Amniotic stem cell (primary cell): ENCODE measurements around the gene PRM2.

ENCODE experiments used
- DNase-seq: peaks from one replicate; lab custom pipeline; 2025; lab: John Stamatoyannopoulos, UW

Gene PRM2, protein sequence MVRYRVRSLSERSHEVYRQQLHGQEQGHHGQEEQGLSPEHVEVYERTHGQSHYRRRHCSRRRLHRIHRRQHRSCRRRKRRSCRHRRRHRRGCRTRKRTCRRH

DNA sequence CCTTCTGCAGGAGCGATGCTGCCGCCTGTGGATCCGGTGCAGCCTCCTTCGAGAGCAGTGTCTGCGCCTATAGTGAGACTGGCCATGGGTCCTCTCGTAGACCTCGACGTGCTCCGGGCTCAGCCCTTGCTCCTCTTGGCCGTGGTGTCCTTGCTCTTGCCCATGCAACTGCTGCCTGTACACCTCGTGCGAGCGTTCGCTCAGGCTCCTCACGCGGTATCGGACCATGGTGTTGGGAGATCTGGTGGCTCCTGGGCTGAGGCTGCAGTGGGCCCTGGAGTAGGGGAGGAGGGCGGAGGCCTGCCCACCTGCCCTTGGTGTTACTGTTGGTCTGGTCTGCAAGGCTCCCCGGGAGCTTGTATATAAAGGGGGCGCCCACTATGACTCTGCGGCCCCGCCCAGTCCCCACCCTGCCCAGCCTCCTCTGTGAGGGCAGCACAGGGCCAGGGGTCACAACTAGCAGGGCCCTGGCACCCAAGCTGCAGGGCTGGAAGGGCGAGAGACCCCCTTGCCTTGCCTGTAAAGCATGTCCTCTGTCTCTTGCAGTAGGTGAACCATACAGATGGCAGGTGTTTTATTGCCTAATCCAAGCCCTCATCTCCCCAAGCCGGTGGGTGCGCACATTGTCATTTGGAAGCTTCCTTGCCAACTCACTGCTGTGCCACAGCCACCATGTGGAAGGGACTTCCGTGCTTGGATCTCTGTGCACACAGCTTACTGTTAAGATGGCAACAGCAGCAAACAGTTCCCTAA is at the start of gene PRM2:
PRM2 (minus strand) TSS at position 338 of the 753 bp plus-strand sequence; CDS start at position 228, 110 bp downstream.
- DNase-seq, result no peak

DNA sequence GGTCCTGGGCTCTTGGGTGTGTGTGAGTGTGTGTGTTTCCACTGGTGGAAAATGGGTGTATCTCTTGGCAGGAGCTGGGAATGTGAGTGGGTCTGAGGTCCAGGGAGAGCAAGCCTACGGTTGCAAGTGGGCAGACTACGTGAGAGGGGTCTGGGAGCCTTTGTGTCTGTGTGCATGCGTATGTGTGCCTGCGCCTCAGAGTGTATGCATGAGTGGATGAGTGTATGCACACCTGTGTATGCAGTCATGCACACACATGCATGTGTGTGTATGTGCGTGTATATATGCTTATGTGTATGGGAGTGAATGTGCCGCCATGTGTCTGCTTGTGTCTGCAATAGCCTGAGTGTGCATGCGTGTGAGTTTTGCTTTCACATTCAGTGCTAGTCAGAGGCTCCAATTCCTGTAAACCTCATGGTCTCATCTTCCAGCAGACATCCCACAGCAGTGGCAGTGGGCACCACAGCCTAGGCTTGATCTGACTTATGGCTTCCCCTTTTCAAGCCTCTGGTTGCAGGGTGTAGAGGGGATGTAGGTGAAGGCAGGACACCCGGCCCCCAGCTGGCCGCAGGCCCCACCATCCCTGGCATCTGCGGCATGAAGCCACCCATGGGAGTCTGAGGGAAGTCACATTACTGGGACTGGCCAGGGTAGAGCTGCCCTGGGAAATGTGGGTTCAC is 49.3 kb upstream of the PRM2 start:
- DNase-seq, result no peak

- DNase-seq, result no peak
Measured at GRCh38 chr16:11323551-11324336, 47.5 kb upstream of the PRM2 start.

DNA sequence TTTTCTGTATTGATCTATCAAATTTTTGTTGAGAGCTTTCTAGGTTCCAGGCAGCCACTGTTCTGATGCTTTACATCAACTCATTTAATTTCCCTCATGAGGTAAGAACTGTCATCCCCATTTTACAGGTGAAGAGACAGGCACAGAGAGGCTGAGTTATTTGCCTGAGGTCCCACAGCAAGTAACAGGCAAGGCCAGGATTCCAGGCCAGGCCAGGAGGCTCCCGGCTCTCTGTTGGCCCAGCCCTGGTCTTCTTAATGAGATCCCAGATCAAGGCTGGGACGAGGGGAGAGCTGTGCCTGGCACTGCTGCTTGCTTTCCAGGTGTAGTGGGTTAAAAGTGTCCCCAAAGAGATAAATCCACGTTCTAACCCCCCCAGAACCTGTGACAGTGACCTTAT is 46.5 kb upstream of the PRM2 start:
- DNase-seq, result no peak

DNA sequence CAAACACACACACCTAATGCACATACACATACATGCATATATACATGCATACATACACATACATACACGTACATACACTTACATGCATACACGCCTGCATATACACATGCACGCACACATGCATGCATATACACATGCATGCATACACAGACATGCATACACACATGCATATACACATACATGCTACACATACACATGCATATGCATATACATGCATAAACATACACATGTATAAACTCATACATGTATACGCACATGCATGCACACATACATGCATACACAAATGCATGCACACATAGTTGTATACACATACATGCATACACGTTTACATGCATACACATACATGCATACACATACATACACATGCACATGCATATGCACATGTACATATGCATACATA is 45.4 kb upstream of the PRM2 start:
- no peak for DNase-seq

DNA sequence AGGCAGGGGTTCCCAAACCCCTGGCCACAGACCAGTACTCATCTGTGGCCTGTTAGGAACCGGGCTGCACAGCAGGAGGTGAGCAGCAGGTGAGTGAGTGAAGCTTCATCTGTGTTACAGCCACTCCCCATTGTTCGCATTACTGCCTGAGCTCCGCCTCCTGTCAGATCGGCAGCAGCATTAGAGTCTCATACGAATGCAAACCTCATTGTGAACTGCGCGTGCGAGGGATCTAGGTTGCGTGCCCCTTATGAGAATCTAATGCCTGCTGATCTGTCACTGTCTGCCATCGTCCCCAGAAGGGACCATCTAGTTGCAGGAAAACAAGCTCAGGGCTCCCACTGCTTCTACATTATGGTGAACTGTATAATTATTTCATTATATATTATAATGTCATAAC is 43.9 kb upstream of the PRM2 start:
- no peak for DNase-seq

DNA sequence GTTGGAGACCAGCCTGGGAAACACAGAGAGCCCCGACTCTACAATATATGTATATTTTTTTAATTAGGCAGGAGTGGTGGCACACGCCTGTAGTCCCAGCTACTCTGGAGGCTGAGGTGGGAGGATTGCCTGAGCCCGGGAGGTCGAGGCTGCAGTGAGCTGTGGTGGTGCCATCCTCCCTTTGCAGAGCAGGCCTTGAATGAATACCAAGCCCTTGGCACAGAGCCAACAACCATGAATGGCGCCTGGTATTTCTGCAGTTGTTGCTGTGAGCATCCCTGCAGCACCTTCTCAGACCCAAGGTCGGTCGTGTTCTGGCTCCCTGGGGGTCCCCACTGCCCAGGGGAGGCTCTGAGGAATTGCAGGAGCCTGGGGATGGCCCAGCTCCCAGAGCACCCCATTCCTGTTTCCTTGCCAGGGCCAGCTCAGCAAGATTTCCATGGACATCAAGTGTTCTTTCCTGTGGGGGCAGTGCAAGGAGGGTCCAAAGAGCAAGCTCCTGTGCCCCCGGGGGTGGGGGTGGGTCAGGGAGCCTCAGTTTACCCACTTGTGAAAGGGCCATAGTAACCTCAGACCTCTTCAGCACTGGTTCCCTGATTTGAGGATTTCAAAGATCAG is 43.4 kb upstream of the PRM2 start:
- no peak for DNase-seq

DNA sequence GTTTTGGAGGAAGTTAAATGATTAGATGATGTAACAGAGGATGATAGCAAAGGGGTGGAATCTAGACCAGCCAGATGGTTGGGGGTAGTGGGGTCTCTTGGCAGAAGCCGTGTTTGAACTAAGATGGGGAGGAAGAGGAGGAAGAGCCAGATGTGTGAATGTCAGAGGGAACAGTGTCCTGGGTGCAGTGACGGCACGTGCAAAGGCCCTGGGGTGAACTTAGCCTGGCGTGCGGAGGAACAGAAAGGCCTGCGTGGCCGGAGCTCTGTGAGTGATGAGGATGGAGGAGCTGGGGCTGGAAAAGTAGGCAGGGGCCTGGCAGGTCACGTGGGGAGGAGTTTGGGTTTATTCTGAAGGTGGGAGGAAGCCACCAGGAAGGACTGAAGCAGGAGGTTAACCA is 42.5 kb upstream of the PRM2 start:
- DNase-seq, result no peak

GRCh38 chr16:11316331-11317015 is 40.2 kb upstream of the PRM2 start:
- DNase-seq, result no peak

GRCh38 chr16:11315510-11315909 is 39.2 kb upstream of the PRM2 start:
- no peak for DNase-seq

- DNase-seq, result no peak
Measured at GRCh38 chr16:11314309-11314894, 38.1 kb upstream of the PRM2 start.

DNA sequence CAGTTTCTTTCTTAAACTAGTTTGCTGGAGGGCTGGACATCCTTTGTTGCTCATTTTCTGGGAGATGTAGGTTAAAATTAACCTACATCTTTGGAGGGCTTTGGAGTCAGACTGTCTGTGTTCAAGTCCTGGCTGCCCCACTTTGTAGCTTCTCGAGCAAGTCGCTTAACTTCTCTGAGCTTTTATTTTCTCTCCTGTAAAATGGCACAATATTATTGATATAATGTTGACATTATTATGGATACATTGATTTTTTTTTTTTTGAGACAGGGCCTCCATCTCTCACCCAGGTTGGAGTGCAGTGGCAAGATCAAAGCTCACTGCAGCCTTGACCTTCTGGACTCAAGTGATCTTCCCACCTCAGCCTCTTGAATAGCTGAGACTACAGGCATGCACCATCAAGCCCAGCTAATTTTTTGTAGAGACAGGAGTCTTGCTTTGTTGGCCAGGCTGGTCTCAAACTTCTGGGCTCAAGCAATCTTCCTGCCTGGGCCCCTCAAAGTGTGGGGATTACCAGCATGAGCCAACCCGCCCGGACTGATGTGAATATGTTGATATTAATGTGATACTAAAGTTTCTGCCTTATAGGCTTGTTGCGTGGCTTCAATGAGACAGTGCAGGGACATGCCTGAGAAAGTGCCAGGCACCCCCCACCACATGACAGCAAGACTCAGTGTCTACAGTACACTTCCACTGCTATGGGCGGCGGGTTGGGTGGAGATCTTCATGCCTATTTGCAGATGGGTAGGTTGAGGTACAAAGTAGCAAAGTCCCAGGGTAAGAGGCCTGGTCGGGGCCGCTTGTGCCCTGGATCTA is 37.4 kb upstream of the PRM2 start:
- DNase-seq, result no peak

DNA sequence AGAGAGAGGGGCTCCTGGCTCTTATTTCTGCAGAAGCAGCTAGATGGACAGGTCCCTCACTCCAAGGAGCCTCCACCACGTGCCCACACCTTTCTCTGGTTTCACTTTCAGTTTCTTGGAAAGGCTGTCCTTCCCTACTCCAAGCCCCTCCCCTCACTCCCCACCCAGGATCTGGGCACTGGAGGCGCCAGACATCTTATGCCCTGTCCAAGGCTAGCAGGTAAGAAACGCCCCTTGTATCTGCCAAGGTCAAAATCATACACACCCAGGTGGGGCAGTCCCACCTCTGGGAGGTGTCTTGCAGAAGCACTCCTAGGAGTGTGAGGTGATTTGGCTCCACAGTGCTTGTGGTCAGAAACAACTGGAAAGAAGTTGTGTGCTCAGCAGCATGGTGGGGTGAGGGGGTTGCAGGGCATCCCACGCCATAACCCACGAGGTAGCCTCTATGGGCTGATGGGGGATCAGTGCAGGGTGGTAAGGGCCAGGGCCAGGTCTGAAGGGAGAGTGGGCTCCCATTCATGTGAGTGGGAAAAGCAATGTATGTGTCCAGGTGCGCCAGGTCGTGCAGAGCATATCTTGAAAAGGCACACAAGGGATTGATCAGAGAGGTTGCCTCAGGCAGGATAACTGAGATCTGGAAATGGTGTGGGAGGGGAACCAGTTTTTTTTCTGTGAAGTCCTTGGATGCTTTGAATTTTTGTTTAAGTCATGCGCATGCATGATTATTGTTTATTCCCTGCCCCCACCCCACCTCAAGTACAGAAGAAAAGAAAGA is 36.6 kb upstream of the PRM2 start:
- DNase-seq, result no peak

- no peak for DNase-seq
Measured at GRCh38 chr16:11310997-11311561, 34.8 kb upstream of the PRM2 start.

DNA sequence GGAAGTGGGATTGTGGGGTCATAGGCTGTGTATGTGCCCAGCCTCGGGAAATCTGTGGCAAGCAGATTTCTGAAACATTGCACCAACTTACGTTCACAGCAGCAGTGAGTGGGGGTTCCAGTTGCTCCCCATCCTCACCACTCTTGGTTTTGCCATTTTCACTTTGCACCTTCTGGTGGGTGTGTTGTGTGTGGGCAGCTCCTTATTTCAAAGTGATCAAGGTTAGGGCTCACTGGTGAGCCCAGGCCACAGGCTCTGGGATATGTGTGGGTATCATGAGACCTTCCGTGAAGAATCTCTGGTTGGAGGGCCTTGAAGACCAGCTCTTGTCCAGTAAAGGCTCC is 34.3 kb upstream of the PRM2 start:
- no peak for DNase-seq

DNA sequence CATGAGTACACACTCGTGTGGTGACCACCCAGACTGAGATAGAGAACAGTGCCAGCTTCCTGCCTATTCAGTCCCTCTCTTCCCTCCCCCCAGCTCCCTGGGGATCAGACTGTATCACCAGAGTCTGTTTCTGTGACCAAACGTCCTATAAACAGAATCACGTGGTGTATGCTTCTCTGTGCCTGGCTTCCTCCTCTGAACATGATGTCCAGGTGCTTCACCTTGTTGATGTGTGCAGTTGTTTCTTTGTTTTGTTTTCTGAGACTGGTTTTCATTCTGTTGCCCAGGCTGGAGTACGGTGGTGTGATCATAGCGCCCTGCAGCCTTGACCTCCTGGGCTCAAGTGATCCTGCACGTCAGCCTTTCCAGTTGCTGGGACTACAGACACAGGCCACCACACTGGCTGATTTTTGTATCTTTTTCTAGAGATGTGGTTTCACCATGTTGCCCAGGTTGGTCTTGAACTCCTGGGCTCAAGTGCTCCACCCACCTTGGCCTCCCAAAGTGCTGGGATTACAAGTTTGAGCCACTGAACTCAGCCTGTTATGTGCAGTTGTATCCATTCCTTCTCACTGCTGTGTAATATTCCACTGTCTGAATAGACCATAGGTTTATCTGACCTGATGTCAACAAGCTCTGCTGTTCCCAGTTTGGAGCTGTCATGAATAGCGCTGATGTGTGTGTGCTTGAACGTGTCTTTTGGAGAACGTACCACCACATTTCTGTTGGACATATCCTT is 33.8 kb upstream of the PRM2 start:
- no peak for DNase-seq

DNA sequence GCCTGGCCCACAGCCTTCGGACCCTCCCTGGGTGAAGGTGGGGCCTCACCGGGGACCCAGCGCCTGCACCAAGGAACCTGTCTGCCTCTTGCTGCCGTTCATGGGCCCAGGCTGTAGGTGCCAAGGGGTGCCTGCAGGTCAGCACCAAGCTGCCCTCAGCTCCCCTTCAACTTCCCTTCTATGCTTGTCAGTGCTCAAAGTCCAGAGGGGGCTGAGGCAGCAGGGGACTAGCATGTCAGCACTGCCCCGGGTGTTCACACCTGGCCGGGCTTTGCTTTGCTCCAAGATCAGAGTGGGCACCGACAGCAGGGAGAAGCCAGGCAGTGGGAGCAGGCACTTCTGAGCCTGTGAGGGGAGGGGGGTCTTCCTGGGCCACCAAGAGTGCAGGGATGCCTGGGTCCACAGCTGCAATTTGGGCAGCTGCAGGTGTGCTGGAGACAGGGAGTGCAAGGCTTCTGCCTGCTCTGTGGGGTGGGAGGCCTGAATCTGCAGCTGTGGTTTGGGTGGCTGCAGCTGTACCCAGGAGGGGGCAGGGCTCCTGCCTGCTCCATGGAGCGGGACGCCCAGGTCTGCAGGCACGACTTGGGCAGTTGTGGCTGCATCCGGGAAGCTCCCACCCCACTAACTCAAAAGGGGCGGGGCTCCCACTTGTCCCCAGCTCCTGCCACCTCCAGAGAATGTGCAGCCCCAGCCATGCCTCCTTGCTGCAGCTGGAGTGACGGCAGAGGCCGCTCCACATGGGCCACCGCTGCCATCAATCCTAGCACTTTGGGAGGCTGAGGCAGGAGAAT is 32.4 kb upstream of the PRM2 start:
- DNase-seq, result no peak
